ENCODE data around the gene GRIN1. TPM values are rescaled to one million over a fixed set of nuclear protein-coding genes. Genes with fewer than 3 reads are reported as not detected.
"Not testable (repeated sequence)": the region's sequence is repeated elsewhere in the genome, so short reads cannot be mapped to it uniquely, and the experiment has no call there.

Gene GRIN1
- total RNA-seq, 1 donor from 2014 or later: not detected

DNA sequence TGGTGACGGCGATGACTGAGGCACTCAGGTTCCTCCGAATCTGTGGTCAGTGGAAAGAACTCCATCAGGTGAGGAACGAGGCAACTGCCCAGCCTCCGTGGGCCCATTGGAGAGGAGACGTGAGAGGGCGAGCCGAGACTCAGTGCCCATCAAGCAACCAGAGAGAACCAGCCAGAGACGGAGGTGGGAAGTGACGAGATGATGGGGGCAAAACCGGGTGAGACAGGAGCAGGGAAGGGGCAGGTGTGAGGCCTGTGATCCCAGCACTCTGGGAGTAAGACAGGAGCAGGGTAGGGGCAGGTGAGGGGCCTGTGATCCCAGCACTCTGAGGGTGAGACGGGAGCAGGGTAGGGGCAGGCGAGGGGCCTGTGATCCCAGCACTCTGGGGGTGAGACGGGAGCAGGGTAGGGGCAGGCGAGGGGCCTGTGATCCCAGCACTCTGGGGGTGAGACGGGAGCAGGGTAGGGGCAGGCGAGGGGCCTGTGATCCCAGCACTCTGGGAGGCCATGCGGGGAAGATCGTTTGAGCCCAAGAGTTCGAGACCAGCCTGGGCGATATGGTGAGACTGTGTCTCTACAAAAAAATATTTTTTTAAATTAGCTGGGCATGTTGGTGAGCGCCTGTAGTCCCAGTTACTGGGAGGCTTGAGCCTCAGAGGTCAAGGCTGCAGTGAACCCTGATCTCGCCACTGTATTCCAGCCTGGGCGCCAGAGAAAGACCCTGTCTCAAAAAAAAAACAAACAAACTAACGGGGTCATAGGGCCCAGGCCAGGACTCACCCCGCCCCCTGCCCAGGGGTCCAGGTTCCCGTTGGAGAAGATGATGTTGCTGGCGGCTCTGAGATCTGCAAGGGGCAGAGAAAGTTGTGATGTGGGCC lies 27.8 kb upstream of the GRIN1 start:
- DNase-seq (ENCODE audit: extremely low read depth, low read depth, low spot score): no peak

GRCh38 chr9:137111788-137112563 lies 27.0 kb upstream of the GRIN1 start:
- no peak for DNase-seq (ENCODE audit: extremely low read depth, low read depth, low spot score)

GRCh38 chr9:137112564-137113384 lies 26.2 kb upstream of the GRIN1 start:
- no peak for DNase-seq (ENCODE audit: extremely low read depth, low read depth, low spot score)

GRCh38 chr9:137113385-137114159 lies 25.4 kb upstream of the GRIN1 start:
- no peak for DNase-seq (ENCODE audit: extremely low read depth, low read depth, low spot score)

DNA sequence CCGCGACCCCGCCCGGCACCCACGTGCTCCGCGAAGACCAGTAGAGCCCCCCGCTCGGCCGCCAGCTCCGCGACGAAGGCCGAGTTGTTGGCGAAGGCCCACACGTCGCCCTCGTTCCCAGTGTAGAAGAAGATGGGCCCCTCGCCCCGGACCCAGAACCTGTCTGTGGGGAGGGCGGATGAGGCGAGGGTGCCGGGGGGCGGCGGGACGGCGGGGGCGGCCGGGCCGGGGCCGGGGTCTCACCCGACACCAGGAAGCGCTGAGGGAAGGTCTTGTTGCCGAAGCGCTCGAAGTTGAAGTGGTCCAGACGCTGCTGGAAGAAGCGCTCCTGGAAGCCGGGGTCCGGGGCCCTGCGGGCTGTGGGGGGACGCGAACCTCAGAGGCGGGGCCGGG lies 24.7 kb upstream of the GRIN1 start:
- DNase-seq (ENCODE audit: extremely low read depth, low read depth, low spot score): no peak

DNA sequence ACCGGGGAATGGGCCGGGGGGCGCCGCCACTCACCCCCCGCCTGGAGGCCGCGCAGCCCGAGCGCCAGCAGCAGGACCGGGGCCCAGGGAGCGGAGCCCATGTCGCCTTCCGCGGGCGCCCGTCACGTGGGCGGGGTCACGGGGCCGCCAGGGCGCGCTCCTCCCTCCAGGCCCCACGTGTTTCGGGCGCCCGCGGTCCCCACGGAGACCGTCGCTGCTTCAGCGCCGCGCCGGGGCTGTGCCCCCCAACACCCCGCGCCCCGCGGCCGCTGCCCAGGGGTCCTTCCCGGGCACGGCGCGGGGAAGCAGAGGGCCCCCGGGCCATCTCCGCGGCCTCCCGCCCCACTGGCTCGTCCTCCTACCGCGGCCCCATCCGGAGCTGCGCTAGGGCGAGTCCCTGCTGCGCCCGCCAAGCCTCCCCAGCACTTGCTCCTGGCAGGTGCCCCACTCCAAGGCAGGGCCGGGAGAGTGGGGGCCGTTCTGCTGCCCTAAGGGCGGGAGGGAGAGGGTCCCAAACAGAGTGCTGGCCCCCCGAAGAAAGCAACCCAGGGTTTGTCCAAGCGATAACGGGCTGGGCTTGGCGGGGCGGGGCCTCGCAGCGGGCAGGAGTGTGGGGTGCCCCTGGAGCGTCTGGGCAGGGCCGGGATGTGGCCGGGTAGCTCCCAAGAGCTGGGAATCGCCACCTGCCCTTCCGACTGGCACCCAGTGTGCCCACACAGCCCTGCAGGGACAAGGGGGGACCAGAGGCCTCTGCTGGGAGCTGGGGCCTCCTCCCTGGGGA lies 24.2 kb upstream of the GRIN1 start, which contains the start of gene DPP7:
TSS of gene DPP7 (minus strand) at position 121 of the 781 bp plus-strand sequence. CDS start at position 101, 20 bp downstream.
- DNase-seq (ENCODE audit: extremely low read depth, low read depth, low spot score): no peak

DNA sequence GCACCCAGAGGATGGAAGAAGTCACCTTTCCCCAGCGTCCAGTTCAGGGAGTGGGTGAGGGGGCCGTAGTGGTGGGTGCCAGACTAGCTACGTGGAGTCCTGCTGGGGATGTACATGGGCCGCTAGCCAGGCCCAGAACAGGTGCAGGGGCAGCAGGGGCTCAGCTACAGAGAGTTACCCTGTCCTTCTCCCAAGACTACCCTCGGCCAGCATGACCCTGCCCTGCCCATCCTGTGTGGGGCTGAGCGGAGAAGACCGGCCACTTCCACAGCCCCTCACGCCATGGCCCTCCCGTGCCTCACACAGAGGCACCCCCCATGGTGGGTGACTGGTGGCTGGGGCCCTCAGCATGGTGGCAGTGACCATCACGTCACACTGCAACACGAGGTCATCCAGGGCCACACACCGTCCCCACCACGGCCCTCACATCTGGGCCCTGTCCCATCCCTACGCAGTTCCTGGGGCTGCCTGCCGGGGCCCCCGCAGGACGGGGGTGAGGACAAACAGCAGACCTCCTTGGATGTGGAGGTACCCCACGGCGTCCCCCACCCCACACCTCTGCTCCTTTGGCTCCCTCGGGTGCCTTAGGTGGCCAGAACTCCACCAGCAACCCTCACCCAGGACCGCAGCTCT lies 23.4 kb upstream of the GRIN1 start:
- no peak for DNase-seq (ENCODE audit: extremely low read depth, low read depth, low spot score)

- DNase-seq (ENCODE audit: extremely low read depth, low read depth, low spot score): no peak
These were observed 22.9 kb upstream of the GRIN1 start for GRCh38 chr9:137116027-137116507.

DNA sequence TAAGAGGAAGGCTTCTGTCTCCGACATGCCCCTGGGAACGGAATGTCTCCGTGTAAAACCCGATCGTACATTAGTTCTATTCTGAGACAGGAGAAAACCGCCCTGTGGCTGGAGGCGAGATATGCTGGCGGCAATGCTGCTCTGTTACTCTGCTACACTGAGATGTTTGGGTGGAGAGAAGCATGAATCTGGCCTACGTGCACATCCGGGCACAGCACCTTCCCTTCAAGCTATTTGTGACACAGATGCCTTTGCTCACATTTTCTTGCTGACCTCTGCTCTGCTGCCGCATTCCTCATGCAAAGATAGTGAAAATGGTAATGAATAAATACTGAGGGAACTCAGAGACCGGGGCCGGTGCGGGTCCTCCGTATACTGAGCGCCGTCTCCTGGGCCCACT lies 22.2 kb upstream of the GRIN1 start:
- no peak for DNase-seq (ENCODE audit: extremely low read depth, low read depth, low spot score)

DNA sequence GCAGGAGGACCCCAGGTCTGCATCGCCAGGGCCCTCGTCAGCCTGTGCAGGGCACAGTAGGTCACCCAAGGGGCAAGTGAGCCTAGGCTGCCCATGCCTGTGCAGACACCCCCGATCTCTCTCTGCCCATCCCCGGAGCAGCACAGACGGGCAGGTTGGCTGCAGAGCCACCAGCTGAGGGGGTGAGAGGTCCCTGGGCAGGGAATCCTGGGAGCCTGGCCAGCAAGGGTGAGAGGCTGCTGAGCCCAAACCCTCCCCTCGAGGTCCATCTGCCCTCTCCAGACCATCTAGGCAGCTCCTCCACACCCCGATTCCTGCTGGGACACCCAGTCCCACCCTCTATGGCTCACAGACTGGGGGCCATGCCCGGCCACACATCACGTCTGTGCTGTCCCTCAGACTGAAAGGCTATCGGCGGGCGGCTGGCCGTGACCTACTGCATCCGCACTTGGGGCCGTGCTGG lies 21.7 kb upstream of the GRIN1 start:
- DNase-seq (ENCODE audit: extremely low read depth, low read depth, low spot score): no peak

GRCh38 chr9:137118092-137118603 lies 20.8 kb upstream of the GRIN1 start:
- DNase-seq (ENCODE audit: extremely low read depth, low read depth, low spot score): not testable (repeated sequence)

DNA sequence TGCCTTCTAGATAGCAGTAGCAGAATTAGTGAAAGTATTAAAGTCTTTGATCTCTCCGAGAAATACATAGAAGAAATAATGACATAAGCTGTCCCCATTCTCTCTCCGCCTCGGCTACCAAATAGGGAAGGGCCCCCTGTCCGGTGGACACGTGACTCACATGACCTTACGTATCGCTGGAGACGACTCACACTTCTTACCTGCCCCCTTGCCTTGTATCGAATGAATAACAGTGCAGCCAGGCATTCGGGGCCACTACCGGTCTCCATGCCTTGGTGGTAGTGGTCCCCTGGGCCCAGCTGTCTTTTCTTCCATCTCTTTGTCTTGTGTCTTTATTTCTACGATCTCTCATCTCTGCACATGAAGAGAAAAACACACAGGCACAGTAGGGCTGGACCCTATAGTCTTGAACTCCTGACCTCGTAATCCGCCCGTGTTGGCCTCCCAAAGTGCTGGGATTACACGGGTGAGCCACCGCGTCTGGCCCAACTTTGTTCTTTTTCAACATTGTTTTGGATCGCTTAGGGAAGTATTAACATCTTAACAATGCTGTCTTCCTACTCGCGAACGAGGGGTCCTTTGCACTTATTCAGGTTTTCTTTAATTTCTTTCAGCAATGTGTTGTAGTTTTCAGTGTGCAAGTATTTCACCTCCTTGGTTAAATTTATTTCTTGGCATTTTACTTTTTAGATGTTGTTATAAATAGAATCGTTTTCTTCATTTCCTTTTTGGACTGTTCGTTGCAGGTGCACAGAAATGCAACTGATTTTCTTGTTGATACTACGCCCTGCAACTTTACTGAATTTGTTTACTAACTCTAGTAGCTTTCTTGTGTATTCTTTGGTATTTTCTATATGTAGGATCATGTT lies 16.8 kb upstream of the GRIN1 start:
- DNase-seq (ENCODE audit: extremely low read depth, low read depth, low spot score): not testable (repeated sequence)

DNA sequence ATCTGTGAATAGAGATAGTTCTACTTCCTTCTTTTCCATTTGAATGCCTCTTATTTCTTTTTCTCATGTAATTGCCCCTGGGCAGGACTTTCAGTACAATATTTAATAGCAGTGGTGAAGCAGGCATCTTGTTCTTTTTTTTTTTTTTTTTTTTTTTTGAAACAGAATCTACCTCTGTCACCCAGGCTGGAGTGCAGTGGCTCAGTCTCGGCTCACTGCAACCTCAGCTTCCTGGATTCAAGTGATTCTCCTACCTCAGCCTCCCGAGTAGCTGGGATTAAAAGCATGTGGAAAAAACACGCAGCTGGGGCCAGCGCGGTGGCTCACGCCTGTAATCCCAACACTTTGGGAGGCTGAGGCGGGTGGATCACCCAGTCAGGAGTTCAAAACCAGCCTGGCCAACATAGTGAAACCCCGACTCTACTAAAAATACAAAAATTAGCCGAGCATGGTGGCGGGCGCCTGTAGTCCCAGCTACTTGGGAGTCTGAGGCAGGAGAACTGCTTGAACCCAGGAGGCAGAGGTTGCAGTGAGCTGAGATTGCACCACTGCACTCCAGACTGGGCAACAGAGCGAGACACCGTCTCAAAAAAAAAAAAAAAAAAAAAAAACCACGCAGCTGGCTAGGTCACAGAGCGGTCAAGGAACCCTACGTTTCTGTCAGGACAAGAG lies 16.0 kb upstream of the GRIN1 start:
- not testable (repeated sequence) for DNase-seq (ENCODE audit: extremely low read depth, low read depth, low spot score)

- no peak for DNase-seq (ENCODE audit: extremely low read depth, low read depth, low spot score)
These were observed 15.5 kb upstream of the GRIN1 start for GRCh38 chr9:137123468-137123837.

DNA sequence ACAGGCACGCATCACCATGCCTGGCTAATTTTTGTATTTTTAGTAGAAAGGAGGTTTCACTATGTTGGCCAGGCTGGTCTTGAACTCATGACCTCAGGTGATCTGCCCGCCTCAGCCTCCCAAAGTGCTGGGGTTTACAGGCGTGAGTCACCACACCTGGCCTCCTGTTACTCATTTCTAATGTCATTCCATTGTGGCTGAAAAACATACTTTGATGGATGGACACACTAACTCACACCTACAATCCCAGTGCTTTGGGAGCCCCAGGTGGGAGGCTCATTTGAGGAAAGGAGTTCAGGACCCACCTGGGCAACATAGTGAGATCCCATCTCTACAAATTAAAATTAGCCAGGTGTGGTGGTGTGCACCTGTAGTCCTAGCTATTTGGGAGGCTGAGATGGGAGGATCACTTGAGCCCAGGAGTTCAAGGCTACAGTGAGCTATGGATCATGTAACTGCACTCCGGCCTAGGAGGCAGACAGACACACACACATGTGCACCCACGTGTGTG lies 14.9 kb upstream of the GRIN1 start:
- DNase-seq (ENCODE audit: extremely low read depth, low read depth, low spot score): not testable (repeated sequence)

- no peak for DNase-seq (ENCODE audit: extremely low read depth, low read depth, low spot score)
These were observed 12.2 kb upstream of the GRIN1 start for GRCh38 chr9:137126786-137127185.

Data from glomerular endothelial cell (primary cell).